Neural cell (in vitro differentiated cells): ENCODE results near the gene KRT33A. TPM values are rescaled to one million over a fixed set of nuclear protein-coding genes. Genes with fewer than 3 reads are reported as not detected.

Experiments used
- H2AFZ ChIP-seq: fragments of 200-600, 300-800 bp; sonication (generic), shearing (Covaris generic); 2 replicates; pipeline ENCODE4 v1.6.0; 2014; ENCODE audit warnings: low read depth, mild to moderate bottlenecking, antibody characterized with exemption, low read length, moderate library complexity
- H3F3A ChIP-seq: fragments of 200-600 bp; shearing (Covaris generic); 2 replicates; pipeline ENCODE4 v1.6.1; 2016; ENCODE audit warnings: mild to moderate bottlenecking, moderate library complexity, mixed read lengths, antibody characterized with exemption, low read length; ENCODE audit not compliant: insufficient read depth, poor library complexity, severe bottlenecking
- H3K27ac ChIP-seq: fragments of 200-600, 300-800 bp; sonication (generic), shearing (Covaris generic); 2 replicates; pipeline ENCODE4 v1.5.1; 2014; ENCODE audit warnings: mild to moderate bottlenecking, low read length, moderate library complexity
- H3K27me3 ChIP-seq: fragments of 300-800, 200-600 bp; sonication (generic), shearing (Covaris generic); 2 replicates; pipeline ENCODE4 v1.6.0; 2014; ENCODE audit warnings: mild to moderate bottlenecking, low read depth, low read length, moderate library complexity; ENCODE audit not compliant: insufficient read depth
- H3K36me3 ChIP-seq: fragments of 300-800, 200-600 bp; sonication (generic), shearing (Covaris generic); 2 replicates; pipeline ENCODE4 v1.5.1; 2014; ENCODE audit warnings: mild to moderate bottlenecking, antibody characterized with exemption, low read length, moderate library complexity; ENCODE audit not compliant: insufficient read depth
- H3K4me2 ChIP-seq: fragments of 300-800, 200-600 bp; sonication (generic), shearing (Covaris generic); 2 replicates; pipeline ENCODE4 v1.6.0; 2014; ENCODE audit warnings: mild to moderate bottlenecking, low read length
- H3K4me3 ChIP-seq: fragments of 300-800, 200-600 bp; sonication (generic), shearing (Covaris generic); 2 replicates; pipeline ENCODE4 v1.5.1; 2014; ENCODE audit warnings: mild to moderate bottlenecking, low read length, moderate library complexity
- H3K79me2 ChIP-seq: fragments of 200-600 bp; shearing (Covaris generic); replicated peaks from 2 replicates; pipeline ENCODE4 v1.6.0; 2014; ENCODE audit warnings: mild to moderate bottlenecking, low read length, moderate library complexity; ENCODE audit not compliant: insufficient read depth
- H3K9ac ChIP-seq: fragments of 300-800, 200-600 bp; sonication (generic), shearing (Covaris generic); 2 replicates; pipeline ENCODE4 v1.6.1; 2016; ENCODE audit warnings: mild to moderate bottlenecking, low read length, mixed read lengths
- H3K9me2 ChIP-seq: fragments of 200-600 bp; shearing (Covaris generic); 2 replicates; pipeline ENCODE4 v1.6.1; 2016; ENCODE audit warnings: mild to moderate bottlenecking, low read length, mixed read lengths; ENCODE audit not compliant: insufficient read depth
- H3K9me3 ChIP-seq: fragments of 200-600, 300-800 bp; sonication (generic), shearing (Covaris generic); 2 replicates; pipeline ENCODE4 v1.6.1; 2016; ENCODE audit warnings: mild to moderate bottlenecking, mixed run types, low read length, moderate library complexity, mixed read lengths
- H4K20me1 ChIP-seq: fragments of 200-600 bp; shearing (Covaris generic); 2 replicates; pipeline ENCODE4 v1.6.1; 2016; ENCODE audit warnings: mild to moderate bottlenecking, mixed run types; ENCODE audit not compliant: insufficient read depth
- EP300 ChIP-seq: fragments of 450-650 bp; conservative IDR thresholded peaks from 2 replicates; pipeline ENCODE4 v1.6.1; 2014; ENCODE audit warnings: antibody characterized with exemption, mild to moderate bottlenecking, moderate library complexity; ENCODE audit not compliant: poor library complexity, severe bottlenecking
- EZH2 ChIP-seq: fragments of 200-600, 300-800 bp; shearing (Covaris generic), sonication (generic); IDR thresholded peaks from 2 replicates; pipeline ENCODE4 v1.6.1; 2014; ENCODE audit warnings: antibody characterized with exemption, low read length, borderline replicate concordance, mild to moderate bottlenecking; ENCODE audit not compliant: insufficient read depth, poor library complexity, severe bottlenecking
- MXI1 ChIP-seq: fragments of 450-650 bp; conservative IDR thresholded peaks from 2 replicates; pipeline ENCODE4 v1.6.1; 2014; ENCODE audit warnings: antibody characterized with exemption, mild to moderate bottlenecking; ENCODE audit not compliant: poor library complexity, severe bottlenecking
- POLR2AphosphoS5 ChIP-seq: IDR thresholded peaks from 2 replicates; pipeline ENCODE4 v1.6.1; 2012
- RAD21 ChIP-seq: fragments of 450-650 bp; conservative IDR thresholded peaks from 2 replicates; pipeline ENCODE4 v1.6.1; 2014; ENCODE audit warnings: antibody characterized with exemption, mild to moderate bottlenecking, moderate library complexity
- REST ChIP-seq: IDR thresholded peaks from 2 replicates; pipeline ENCODE4 v1.6.1; 2012; ENCODE audit warnings: borderline replicate concordance
- SMC3 ChIP-seq: fragments of 450-650 bp; conservative IDR thresholded peaks from 2 replicates; pipeline ENCODE4 v1.6.1; 2014; ENCODE audit warnings: antibody characterized with exemption, mild to moderate bottlenecking, moderate library complexity; ENCODE audit not compliant: poor library complexity
- TAF1 ChIP-seq: IDR thresholded peaks from 2 replicates; pipeline ENCODE4 v1.6.1; 2012; ENCODE audit warnings: low read depth
- polyA plus RNA-seq: library from polyadenylated mRNA; depleted of rRNA; stranded (reverse); fragments of >200 nt; gene quantifications from 2 replicates; pipeline ENCODE4 v1.2.3, GENCODE V29; 2014
- TF ChIP-seq, protein P1 (sequence below): fragments of 450-650 bp; IDR thresholded peaks from 2 replicates; pipeline ENCODE4 v1.5.1; 2014; ENCODE audit warnings: antibody characterized with exemption, mild to moderate bottlenecking, moderate library complexity; ENCODE audit not compliant: poor library complexity, severe bottlenecking

KRT33A gene
- polyA plus RNA-seq, 1 donor from 2014 or later: not detected

DNA sequence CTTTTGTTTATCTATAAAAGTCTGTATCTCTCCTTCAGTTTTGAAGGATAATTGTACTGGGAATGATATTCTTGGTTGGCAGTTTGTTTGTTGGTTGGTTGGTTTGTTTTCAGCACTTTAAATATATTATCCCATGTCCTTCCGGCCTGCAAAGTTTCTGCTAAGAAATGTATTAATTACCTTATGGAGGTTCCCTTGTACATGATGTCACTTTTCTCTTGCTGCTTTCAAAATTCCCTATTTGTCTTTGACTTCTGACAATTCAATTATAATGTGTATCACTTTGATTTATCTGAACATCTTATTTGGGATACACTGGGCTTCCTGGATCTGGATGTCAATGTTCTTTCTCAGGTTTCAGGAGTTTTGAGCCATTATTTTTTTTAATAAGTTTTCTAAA lies 35.6 kb upstream of the KRT33A start:
- Histone ChIP-seq H3K27me3 (no peaks in the 10 kb centered on the region), H3K27ac (no peak overlapping the region), H3K9me3 (no peaks in the 10 kb centered on the region), H3K36me3 (no peaks in the 10 kb centered on the region), H3K79me2 (no peaks in the 10 kb centered on the region), H2AFZ (no peak overlapping the region), H3K4me2 (no peak overlapping the region), H4K20me1 (no peaks in the 10 kb centered on the region), H3K9me2 (no peaks in the 10 kb centered on the region), H3K9ac (no peak overlapping the region), H3F3A (no peaks in the 10 kb centered on the region), H3K4me3 (no peak overlapping the region)
- TF ChIP-seq REST: no peak
- TF ChIP-seq TAF1: no peak
- TF ChIP-seq EP300: no peak
- TF ChIP-seq, protein P1, sequence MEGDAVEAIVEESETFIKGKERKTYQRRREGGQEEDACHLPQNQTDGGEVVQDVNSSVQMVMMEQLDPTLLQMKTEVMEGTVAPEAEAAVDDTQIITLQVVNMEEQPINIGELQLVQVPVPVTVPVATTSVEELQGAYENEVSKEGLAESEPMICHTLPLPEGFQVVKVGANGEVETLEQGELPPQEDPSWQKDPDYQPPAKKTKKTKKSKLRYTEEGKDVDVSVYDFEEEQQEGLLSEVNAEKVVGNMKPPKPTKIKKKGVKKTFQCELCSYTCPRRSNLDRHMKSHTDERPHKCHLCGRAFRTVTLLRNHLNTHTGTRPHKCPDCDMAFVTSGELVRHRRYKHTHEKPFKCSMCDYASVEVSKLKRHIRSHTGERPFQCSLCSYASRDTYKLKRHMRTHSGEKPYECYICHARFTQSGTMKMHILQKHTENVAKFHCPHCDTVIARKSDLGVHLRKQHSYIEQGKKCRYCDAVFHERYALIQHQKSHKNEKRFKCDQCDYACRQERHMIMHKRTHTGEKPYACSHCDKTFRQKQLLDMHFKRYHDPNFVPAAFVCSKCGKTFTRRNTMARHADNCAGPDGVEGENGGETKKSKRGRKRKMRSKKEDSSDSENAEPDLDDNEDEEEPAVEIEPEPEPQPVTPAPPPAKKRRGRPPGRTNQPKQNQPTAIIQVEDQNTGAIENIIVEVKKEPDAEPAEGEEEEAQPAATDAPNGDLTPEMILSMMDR: no peak
- TF ChIP-seq RAD21: no peak

DNA sequence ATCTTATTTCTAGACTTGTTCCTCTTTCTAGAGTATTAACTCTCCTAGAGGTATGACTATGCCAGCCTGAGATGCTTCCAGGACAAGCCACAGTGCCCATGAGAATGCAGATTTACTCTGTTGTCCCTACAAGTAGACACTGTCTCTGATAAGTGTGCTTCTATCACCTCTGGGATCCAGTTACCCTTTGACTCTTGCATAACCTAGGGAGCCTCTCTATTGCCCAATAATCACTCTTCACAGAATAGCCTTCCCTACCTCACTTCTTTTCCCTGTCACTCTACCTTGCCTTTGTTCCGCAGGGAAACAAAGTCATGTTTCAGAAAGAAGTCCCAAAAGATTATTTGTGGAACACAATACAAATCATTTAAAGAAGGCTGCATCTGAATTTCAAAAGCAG lies 33.1 kb upstream of the KRT33A start:
- H3K79me2 ChIP-seq: no peaks in the 10 kb centered on the region
- TF ChIP-seq MXI1: no peak
- no peak for TF ChIP-seq SMC3

GRCh38 chr17:41382394-41382793 lies 31.8 kb upstream of the KRT33A start:
- H3K27me3 ChIP-seq: no peaks in the 10 kb centered on the region
- no peaks in the 10 kb centered on the region for H3K9me2 ChIP-seq
- H3K4me3 ChIP-seq: no peak overlapping the region
- no peak overlapping the region for H2AFZ ChIP-seq
- no peaks in the 10 kb centered on the region for H3K79me2 ChIP-seq
- no peak overlapping the region for H3K9ac ChIP-seq
- H3F3A ChIP-seq: no peaks in the 10 kb centered on the region
- no peak overlapping the region for H3K4me2 ChIP-seq
- no peaks in the 10 kb centered on the region for H4K20me1 ChIP-seq
- no peaks in the 10 kb centered on the region for H3K9me3 ChIP-seq
- TF ChIP-seq SMC3 (no peak), RAD21 (no peak), POLR2AphosphoS5 (no peak), EP300 (no peak), TAF1 (no peak), MXI1 (no peak), REST (no peak), EZH2 (no peak)
- TF ChIP-seq, protein P1: no peak
- H3K27ac ChIP-seq: no peak overlapping the region
- no peaks in the 10 kb centered on the region for H3K36me3 ChIP-seq

More for the DNA sequence above, 33.1 kb upstream of the KRT33A start:
- H3K9ac ChIP-seq: no peak overlapping the region
- no peak overlapping the region for H3K4me3 ChIP-seq
- H3K9me2 ChIP-seq: no peaks in the 10 kb centered on the region
- no peak overlapping the region for H3K4me2 ChIP-seq
- no peak overlapping the region for H3K27ac ChIP-seq
- H2AFZ ChIP-seq: no peak overlapping the region
- no peaks in the 10 kb centered on the region for H3F3A ChIP-seq
- no peaks in the 10 kb centered on the region for H4K20me1 ChIP-seq
- no peaks in the 10 kb centered on the region for H3K36me3 ChIP-seq
- no peaks in the 10 kb centered on the region for H3K27me3 ChIP-seq
- no peaks in the 10 kb centered on the region for H3K9me3 ChIP-seq
